ENCODE results near the gene TFCP2.

The TFCP2 gene

GRCh38 chr12:51115533-51115932 is 57.4 kb downstream of the TFCP2 start:
- H3K9me3 ChIP-seq (ENCODE audit: low read length): no peaks in the 10 kb centered on the region
- TF ChIP-seq EZH2 (IDR thresholded peaks at IDR 0.05; ENCODE audit: borderline replicate concordance, low read length): no peak
- TF ChIP-seq CTCF (IDR thresholded peaks at IDR 0.05; ENCODE audit: low read length): no peak
- H3K9me2 ChIP-seq (ENCODE audit: low read depth, low read length): no peaks in the 10 kb centered on the region
- no peak overlapping the region for H3K27ac ChIP-seq (ENCODE audit: low read depth, low read length, poor library complexity, severe bottlenecking)
- H3K9ac ChIP-seq (ENCODE audit: low read length): no peak overlapping the region
- no peaks in the 10 kb centered on the region for H3F3A ChIP-seq (ENCODE audit: insufficient read depth, low read length)
- no peaks in the 10 kb centered on the region for H4K20me1 ChIP-seq (ENCODE audit: insufficient read depth, low read length)
- H2AFZ ChIP-seq (ENCODE audit: low read length): no peak overlapping the region
- H3K27me3 ChIP-seq (ENCODE audit: insufficient read depth, low read length): no peaks in the 10 kb centered on the region
- no peak overlapping the region for H3K4me3 ChIP-seq (ENCODE audit: low read depth, low read length, poor library complexity, severe bottlenecking)
- no peaks in the 10 kb centered on the region for H3K36me3 ChIP-seq (ENCODE audit: insufficient read depth, low read length)
- no peaks in the 10 kb centered on the region for H3K79me2 ChIP-seq (ENCODE audit: insufficient read depth, low read length)
- H3K4me2 ChIP-seq (ENCODE audit: low read length): no peak overlapping the region
- no peaks in the 10 kb centered on the region for H3K4me1 ChIP-seq (ENCODE audit: insufficient read depth, low read length, severe bottlenecking)

- TF ChIP-seq EZH2 (IDR thresholded peaks at IDR 0.05; ENCODE audit: borderline replicate concordance, low read length): no peak
- TF ChIP-seq CTCF (IDR thresholded peaks at IDR 0.05; ENCODE audit: low read length): no peak
- Histone ChIP-seq H3F3A (ENCODE audit: insufficient read depth, low read length) (no peaks in the 10 kb centered on the region), H3K9me2 (ENCODE audit: low read depth, low read length) (no peaks in the 10 kb centered on the region), H3K27ac (ENCODE audit: low read depth, low read length, poor library complexity, severe bottlenecking) (no peak overlapping the region), H3K9me3 (ENCODE audit: low read length) (no peaks in the 10 kb centered on the region), H3K27me3 (ENCODE audit: insufficient read depth, low read length) (no peaks in the 10 kb centered on the region), H3K4me1 (ENCODE audit: insufficient read depth, low read length, severe bottlenecking) (no peaks in the 10 kb centered on the region), H3K36me3 (ENCODE audit: insufficient read depth, low read length) (no peaks in the 10 kb centered on the region), H3K9ac (ENCODE audit: low read length) (no peak overlapping the region), H2AFZ (ENCODE audit: low read length) (no peak overlapping the region), H3K4me2 (ENCODE audit: low read length) (no peak overlapping the region), H3K79me2 (ENCODE audit: insufficient read depth, low read length) (no peaks in the 10 kb centered on the region), H4K20me1 (ENCODE audit: insufficient read depth, low read length) (no peaks in the 10 kb centered on the region), H3K4me3 (ENCODE audit: low read depth, low read length, poor library complexity, severe bottlenecking) (no peak overlapping the region)
Observed at GRCh38 chr12:51108136-51108535, 64.8 kb downstream of the TFCP2 start.

GRCh38 chr12:51103977-51104376 is 69.0 kb downstream of the TFCP2 start:
- H4K20me1 ChIP-seq (ENCODE audit: insufficient read depth, low read length): no peaks in the 10 kb centered on the region
- H3K79me2 ChIP-seq (ENCODE audit: insufficient read depth, low read length): no peaks in the 10 kb centered on the region
- no peaks in the 10 kb centered on the region for H3K9me3 ChIP-seq (ENCODE audit: low read length)
- H3F3A ChIP-seq (ENCODE audit: insufficient read depth, low read length): no peaks in the 10 kb centered on the region
- H3K4me1 ChIP-seq (ENCODE audit: insufficient read depth, low read length, severe bottlenecking): no peaks in the 10 kb centered on the region
- no peaks in the 10 kb centered on the region for H3K36me3 ChIP-seq (ENCODE audit: insufficient read depth, low read length)
- H3K9ac ChIP-seq (ENCODE audit: low read length): no peak overlapping the region
- H3K4me3 ChIP-seq (ENCODE audit: low read depth, low read length, poor library complexity, severe bottlenecking): no peak overlapping the region
- no peak overlapping the region for H3K27ac ChIP-seq (ENCODE audit: low read depth, low read length, poor library complexity, severe bottlenecking)
- no peaks in the 10 kb centered on the region for H3K27me3 ChIP-seq (ENCODE audit: insufficient read depth, low read length)
- H2AFZ ChIP-seq (ENCODE audit: low read length): no peak overlapping the region
- H3K4me2 ChIP-seq (ENCODE audit: low read length): no peak overlapping the region
- TF ChIP-seq EZH2 (IDR thresholded peaks at IDR 0.05; ENCODE audit: borderline replicate concordance, low read length): no peak
- TF ChIP-seq CTCF (IDR thresholded peaks at IDR 0.05; ENCODE audit: low read length): no peak
- H3K9me2 ChIP-seq (ENCODE audit: low read depth, low read length): no peaks in the 10 kb centered on the region

Data from OCI-LY1 (cell line).